AML-193 (cell line): ENCODE results near the gene P4HA2.
"Not testable (repeated sequence)": the region's sequence is repeated elsewhere in the genome, so short reads cannot be mapped to it uniquely, and the experiment has no call there.

Experiments
- DNase-seq, 2 experiments: peaks; one replicate each; lab custom pipeline; 2025; lab: John Stamatoyannopoulos, UW

The P4HA2 gene

DNA sequence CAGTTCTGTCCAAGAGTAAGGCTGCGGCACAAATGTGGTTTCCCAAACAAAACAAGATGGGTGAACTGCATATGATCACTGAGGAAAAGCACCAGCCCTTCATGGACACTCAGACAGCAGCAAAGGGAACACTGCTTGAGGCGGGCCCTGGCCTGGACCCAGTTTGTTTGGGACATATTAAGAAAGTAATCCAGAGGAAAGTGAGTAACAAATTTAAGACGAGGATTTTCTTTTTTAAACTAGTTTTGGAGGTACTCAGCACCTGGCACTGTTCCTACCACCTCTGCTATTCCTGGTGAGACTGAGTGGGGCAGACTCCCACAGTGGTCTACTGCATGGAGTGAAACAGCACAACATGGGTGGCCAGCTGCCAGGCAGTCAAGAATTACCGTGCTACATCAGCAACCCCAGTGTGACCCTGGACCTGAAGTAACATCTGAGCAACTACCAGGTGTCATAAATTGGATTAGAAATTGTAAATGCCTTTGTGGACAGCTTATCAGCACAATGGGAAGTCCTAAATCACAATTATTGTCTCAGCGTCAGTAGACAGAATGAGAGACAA, 28.5 kb downstream of the P4HA2 start:
- no peak for DNase-seq

DNA sequence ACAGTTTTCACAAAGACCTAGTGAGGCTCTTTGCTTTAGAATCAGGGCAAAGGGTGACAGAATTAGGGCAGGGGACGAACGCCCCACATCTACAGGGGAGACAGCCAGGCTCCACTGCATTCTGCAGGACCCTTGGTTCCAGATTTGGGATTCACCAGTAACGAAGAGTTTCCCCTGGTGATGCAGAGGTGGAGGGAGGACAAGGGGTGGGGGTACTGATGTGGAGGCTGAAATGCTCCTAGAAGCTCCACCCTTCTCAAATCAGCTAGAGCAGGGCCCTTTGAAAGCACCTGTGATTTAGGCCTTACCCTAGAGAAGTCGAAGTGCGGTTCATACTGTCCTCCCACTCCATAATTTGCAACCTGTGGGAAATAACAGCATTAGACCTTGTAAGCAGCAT, 29.1 kb downstream of the P4HA2 start:
- no peak for DNase-seq

DNA sequence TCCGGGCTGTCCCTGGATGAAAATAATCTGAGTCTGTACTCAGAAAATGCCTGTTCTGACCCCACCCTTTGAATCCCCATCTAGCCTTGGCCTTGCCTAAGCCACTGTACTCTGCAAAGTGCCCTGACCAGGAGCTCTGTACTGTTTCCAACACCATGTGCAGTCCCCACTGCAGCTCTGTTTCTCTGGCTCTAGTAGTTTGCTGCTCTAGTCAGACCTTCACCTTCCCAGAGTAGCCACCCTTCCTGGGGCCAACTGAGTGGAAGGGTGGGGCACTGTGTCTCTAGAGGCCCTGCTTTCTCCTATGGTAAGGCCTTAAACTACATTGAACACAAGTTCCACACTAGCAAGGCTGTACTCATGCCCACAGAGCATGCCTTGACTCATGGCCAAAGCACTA, 31.9 kb downstream of the P4HA2 start:
- DNase-seq, result no peak

DNA sequence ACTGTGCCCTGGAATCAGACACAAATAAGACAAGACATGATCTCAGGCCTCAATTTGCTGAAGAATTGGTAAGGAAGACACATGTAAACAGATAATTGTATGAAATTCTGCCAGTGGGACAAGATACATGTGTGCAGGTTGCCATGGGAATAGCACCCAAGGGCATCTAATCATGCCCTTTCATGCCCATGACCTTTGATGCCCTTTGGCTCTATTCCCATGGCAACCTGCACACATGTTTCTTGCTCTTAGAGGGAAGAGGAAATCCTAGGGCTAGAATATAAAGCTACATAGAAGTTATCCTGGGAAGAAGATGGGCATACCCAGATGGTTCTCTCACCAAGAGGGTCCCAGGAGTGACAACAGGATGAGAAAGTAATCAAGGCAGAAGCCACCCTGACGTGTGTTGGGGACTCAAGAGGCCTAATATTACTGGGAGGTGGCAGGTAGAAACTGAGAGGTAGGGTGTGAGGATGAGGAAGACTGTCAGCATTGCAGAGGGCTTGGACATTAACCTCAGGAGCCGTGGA, 34.4 kb downstream of the P4HA2 start:
- DNase-seq, result no peak

DNA sequence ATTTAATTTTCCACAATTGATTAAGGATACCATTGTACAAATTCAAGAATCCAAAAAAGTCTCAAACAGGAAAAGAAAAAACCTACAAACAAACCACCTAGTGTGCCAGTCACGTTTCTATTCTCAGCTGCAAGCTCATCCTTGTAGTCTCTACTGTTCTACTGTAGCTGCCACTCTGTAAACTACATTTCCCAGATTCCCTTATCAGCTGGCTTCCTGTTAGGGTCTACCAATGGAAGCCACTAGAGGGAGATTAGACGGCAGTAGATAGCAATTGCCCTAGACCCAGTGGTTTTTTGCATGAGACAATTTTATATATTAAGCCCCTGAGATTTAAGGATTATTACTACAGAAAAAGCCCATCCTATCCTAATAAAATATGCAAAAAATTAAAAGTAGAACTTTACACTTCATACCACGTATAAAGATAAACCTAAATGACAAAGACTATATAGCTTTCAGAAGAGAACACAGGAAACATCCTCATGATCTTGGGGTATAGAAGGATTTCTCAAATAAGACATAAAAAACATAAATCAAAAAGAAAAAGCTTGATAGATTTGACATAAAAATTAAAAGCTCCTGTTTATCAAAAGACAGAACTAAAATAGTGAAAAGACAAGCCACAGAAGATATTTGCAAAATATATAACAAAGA, 37.4 kb downstream of the P4HA2 start:
- DNase-seq, result peak; percentile 67 to 70

DNA sequence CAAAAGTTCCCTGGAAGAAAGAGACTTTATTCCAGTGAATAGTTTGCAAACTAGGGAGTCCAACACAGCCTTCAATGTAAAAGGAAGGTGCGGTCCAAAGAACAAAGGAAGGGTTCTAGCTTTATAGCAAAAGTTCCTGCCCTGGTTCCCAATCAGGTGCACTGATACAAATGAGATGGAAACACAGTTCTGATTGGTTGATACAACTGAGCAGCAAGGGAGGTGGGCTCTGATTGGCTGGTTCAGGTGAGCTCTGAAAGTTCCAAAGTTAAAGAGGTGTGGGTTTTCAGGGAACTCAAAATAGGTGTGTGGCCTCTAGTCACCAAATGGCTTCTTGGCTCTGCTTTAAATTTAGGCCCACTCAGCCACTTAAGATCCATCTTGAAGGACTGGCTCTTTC, 43.1 kb downstream of the P4HA2 start:
- DNase-seq, result no peak

DNA sequence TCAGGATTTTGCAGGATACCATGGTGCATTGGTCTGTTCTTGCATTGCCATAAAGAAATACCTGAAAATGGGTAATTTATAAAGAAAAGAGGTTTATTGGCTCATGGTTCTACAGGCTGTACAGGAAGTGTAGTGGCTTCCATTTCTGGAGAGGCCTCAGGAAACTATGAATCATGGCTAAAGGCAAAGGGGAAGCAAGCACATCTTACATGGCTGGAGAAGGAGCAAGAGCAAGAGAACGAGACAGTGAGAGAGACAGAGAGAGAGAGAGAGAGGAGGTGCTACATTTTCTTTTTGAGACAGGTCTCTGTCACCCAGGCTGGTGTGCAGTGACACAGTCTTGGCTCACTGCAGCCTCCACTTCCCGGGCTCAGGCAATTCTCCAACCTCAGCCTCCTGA, 43.9 kb downstream of the P4HA2 start:
- DNase-seq, result no peak

DNA sequence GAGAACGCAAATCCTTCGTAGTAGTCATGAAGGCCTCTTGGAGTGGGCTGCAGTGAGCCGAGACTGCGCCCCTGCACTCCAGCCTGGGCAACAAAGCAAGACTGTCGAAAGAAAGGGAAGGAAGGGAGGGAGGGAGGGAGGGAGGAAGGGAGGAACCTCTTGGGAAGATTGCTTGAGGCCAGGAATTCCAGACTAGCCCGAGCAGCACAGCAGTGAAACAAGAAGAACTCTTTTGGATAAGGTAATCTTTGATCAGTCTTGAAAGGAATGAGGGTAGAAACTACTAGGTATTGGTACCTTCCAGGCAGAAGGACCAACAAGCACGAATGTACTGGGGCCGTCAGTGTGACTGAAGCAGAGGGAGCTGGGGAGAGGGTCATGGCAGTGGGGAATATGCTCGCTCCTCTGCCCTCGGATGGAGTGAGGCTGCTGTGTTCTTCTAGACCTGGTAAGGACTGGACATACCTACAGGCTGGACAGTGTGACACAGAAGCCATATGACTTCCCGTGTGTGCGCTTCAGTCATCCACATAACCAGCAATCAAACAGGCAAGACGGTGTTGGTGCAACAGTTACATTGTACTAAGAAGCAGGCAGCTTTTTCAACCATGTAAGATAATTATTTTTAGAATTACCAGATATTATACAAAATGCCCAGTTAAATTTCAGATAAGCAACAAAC, 45.2 kb downstream of the P4HA2 start:
- DNase-seq, result no peak

DNA sequence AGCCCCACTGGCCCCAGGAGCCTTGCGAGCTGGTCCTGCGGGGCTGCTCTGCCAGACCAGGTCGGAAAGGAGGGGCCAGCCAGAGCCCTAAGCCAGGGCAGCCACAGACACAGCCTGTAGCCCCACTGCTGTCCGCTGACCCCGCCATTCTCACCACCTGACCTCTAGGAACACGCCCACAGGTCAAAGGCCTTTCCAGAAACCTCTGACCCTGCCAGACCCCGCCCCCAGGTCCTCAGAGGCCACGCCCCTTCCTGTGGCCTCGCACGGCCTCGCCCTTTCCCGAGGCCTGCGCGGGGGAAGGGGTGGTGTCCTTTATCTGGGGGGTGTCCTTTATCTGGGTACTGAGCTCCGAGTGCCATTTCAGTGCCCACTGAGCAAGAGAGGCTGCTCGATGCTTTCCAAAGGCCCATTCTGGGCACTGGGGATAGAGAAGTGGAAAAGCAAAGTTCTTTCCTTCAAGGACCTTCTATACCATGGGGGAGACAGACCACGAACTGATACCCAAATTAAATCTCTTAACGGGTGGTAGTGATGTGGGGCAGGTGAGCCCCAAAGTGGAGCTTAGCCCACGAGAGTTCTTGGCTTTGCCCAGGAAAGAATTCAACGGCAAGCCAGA, 46.5 kb downstream of the P4HA2 start:
- no peak for DNase-seq

DNA sequence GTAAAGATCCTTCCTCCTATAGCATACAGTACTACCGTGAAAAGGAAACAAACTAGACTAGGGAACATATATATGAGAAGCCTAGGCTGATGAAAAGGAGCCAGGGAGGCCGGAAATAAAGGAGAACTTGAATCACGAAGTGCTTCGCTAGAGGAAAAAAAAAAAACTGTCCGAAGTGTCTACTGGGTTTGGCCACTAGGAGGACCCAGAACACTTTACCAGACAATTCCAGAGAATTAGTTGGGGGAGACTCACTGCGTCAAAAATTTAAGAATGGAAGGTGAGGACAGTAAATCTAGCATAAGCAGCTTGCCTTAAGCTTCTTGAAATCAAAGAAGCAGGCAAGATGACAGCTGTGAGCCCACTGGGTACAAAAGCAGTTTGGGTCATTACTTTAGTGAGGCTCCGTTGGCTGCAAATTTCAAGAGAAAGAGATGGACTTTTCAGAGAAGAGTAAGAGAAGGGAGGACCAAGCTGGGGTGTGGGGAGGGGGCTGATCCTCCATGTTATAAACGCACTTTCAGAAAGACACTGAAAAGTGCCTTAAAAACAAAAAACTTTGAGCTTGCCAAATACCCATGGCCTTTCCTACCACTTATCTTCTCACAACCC, 47.4 kb downstream of the P4HA2 start:
- DNase-seq, result peak; percentile 60

DNA sequence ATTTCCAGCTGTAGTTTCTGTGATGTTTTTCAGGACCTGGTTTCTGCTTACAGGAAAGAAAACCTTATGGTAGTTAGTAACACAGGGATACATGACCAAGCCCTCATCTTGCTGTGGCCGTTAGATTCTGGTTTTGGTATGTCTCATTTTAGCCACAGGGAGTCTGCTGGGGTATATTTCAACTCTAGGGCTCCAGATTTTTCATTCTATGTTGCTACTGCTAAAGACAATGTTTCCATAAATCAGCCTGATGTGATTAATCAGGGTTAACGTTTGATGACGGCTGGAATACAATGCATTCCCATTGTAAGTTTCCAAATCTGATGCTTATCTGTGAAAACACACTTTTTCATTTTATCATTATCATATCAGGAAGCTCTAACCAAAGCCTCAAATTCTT, 48.2 kb downstream of the P4HA2 start:
- DNase-seq, result no peak

DNA sequence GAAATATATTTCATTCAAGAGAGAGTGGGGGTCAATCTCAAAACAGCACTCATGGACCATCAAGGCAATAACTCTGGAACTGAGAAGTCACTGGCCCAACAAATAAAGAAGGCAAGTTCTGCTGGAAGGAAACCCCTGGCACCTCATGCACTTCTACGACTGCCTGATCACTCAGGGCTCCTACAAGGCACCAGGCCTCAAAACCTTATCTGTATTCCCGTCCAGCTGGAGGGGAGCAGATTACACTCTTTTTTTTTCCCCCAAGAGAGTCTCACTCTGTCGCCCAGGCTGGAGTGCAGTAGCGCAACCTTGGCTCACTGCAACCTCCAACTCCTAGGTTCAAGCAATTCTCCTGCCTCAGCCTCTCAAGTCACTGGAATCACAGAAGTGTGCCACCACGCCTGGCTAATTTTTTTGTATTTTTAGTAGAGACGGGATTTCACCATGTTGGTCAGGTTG, 49.9 kb downstream of the P4HA2 start:
- DNase-seq, result no peak

DNA sequence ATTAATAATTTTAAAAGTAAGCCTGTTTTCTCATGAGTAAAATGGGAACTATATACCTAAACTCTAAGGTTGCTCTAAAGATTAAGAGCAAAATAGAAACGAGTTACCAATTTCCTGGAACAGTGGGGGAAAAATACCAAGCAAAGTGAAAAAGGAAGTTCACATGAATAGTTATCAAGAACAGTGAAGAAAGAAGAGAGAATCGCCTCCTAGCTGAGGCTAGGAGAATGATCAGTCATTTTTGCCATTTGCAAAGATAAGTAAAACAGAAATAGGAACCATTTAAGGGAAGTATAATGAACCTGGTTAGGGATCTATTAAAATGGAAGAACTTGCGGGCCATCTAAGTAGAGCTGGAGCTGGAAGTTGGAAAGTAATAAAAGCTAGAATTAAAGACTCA, 50.7 kb downstream of the P4HA2 start:
- DNase-seq, result peak; percentile 83 to 89

DNA sequence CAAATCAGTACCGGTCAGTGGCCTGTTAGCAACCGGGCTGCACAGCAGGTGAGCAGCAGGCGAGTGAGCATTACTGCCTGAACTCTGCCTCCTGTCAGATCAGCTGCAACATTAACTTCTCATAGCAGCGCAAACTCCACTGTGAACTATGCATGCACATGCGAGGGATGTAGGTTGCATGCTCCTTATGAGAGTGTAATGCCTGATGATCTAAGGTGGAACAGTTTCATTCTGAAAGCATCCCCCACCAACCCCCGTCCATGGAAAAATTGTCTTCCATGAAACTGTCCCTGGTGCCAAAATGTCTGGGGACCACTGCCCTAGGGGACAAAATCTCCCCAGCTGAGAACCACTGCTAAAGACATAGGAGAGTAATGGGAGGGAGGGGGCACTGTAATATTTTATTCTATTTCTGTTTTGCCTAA, 51.1 kb downstream of the P4HA2 start:
- no peak for DNase-seq

DNA sequence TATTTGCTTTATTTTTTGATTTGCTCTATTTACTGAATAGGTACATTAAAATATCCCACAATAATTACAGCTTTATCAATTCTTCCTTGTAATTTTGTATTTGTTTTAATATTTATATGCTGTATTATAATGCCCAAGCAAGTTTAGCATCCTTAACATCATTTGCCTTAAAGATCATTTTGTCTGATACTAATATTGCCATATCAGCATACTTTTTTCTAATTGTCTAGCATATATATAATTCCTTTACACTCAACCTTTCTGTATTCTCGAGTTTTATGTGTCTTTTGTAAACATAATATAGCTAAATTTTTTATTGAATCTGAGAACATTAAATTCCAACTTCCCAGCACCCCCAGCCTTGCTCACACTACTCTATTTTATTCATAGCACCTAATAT, 64.7 kb downstream of the P4HA2 start:
- DNase-seq, result no peak

DNA sequence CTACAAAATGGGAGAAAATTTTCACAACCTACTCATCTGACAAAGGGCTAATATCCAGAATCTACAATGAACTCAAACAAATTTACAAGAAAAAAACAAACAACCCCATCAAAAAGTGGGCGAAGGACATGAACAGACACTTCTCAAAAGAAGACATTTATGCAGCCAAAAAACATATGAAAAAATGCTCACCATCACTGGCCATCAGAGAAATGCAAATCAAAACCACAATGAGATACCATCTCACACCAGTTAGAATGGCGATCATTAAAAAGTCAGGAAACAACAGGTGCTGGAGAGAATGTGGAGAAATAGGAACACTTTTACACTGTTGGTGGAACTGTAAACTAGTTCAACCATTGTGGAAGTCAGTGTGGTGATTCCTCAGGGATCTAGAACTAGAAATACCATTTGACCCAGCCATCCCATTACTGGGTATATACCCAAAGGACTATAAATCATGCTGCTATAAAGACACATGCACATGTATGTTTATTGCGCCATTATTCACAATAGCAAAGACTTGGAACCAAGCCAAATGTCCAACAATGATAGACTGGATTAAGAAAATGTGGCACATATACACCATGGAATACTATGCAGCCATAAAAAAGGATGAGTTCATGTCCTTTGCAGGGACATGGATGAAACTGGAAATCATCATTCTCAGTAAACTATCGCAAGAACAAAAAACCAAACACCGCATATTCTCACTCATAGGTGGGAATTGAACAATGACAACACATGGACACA, 65.9 kb downstream of the P4HA2 start:
- DNase-seq, result not testable (repeated sequence)

DNA sequence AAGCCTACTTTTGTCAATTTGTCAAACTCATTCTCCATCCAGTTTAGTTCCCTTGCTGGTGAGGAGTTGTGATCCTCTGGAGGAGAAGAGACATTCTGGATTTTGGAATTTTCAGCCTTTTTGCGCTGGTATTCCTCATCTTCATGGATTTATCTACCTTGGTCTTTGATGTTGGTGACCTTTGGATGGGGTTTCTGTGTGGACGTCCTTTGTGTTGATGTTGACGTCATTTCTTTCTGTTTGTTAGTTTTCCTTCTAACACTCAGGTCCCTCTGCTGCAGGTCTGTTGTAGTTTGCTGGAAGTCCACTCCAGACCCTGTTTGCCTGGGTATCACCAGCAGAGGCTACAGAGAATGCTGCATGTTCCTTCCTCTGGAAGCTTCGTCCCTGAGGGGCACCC, 71.2 kb downstream of the P4HA2 start:
- DNase-seq, result no peak

DNA sequence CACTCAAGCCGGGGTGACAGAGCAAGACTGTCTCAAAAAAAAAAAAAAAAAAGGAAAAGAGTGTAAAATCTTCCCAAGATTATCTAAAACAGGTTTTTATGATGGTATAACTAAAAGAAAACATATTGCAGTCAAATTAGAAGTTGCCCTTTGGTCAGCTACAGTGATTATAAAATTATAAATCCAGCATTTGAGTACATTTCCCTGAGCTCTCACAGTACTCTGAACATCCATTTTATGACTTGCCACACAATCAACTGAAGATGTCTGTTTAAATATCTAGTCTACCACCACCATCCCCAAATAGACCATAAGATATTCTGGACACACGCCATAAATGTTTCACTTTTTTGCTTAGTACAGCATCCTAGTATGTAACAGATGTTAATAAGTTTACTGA, 77.1 kb downstream of the P4HA2 start:
- DNase-seq, result no peak

DNA sequence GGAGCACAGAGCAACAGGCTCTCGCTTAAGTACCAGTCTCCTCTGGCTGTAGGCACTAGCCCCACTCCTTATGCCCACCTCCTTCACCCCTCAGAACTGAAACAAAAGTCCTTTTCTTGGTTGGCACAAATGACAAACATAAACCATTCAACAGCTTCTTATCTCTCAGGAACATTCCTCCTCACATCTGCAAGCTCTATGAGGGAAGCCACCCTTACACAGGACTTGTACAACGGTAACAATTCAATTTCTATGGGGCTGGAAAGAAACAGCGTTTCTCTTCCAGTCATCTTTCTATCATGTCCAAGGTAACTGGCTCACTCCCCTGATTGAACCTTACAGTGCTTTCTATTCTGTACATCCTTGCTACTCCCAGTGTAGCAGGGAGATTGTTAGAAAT, 80.0 kb downstream of the P4HA2 start:
- DNase-seq, result no peak

DNA sequence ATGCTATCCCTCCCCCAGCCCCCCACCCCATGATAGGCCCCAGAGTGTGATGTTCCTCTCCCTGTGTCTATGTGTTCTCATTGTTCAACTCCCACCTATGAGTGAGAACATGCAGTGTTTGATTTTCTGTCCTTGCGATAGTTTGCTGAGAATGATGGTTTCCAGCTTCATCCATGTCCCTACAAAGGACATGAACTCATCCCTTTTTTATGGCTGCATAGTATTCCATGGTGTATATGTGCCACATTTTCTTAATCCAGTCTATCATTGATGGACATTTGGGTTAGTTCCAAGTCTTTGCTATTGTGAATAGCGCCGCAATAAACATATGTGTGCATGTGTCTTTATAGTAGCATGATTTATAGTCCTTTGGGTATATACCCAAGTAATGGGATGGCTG, 82.3 kb downstream of the P4HA2 start:
- not testable (repeated sequence) for DNase-seq

DNA sequence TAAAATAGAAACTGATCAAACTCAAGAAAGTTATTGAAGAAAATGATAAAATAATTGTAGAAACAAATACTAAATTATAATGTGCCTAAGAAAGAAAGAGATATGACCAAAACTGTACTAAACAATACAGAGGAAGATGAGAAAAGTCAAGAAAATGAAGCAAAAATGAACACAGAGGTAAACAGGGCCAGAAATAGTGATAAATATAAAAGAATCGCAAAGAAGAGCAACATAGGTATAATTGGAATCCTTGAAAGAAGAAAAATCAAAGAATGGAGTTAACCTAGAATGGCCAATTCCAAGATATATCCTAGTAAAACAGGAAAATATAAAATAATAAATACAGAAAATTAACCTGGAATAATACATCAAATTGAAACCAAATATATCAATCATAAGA, 84.5 kb downstream of the P4HA2 start:
- DNase-seq, result no peak

DNA sequence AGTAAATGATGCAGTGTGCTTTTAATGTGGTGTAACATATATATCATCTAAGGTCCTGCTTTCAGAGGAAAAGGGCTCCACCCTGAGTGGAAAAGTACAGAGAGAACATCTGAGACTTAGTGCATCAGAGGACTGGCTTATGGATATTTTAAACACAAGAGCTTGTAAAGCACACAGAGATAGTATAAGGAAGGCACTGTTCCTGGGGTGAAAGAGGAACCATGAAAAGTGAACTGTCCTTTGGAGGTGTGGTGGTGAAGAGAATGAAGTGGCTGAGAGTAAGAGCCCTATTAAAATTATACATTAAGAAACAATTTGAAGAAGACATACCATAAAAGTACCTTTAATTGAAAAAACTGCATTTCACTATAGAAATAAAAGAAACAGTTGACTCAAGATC, 85.2 kb downstream of the P4HA2 start:
- no peak for DNase-seq
